Skeletal muscle satellite cell (primary cell): Measurements from ENCODE around the gene IGIP.

ENCODE experiments used
- H3K27me3 ChIP-seq: 2 replicates; pipeline ENCODE4 v1.7.0; 2013; ENCODE audit warnings: low read length; ENCODE audit not compliant: control insufficient read depth, insufficient read depth
- H3K36me3 ChIP-seq: 2 replicates; pipeline ENCODE4 v1.7.0; 2013; ENCODE audit warnings: mild to moderate bottlenecking, control low read depth, low read length; ENCODE audit not compliant: insufficient read depth
- H3K4me1 ChIP-seq: 2 replicates; pipeline ENCODE4 v1.7.0; 2013; ENCODE audit warnings: low read length; ENCODE audit not compliant: control insufficient read depth, insufficient read depth
- H3K4me2 ChIP-seq: 2 replicates; pipeline ENCODE4 v1.7.0; 2013; ENCODE audit warnings: mild to moderate bottlenecking, low read length
- H3K4me3 ChIP-seq: 2 replicates; pipeline ENCODE4 v1.7.0; 2013; ENCODE audit warnings: low read length
- H3K9ac ChIP-seq: 2 replicates; pipeline ENCODE4 v1.7.0; 2013; ENCODE audit warnings: mild to moderate bottlenecking, low read depth, low read length, moderate library complexity
- H3K9me3 ChIP-seq: replicated peaks from 2 replicates; pipeline ENCODE4 v1.7.0; 2013; ENCODE audit warnings: mild to moderate bottlenecking, control low read depth, low read length

Gene IGIP

DNA sequence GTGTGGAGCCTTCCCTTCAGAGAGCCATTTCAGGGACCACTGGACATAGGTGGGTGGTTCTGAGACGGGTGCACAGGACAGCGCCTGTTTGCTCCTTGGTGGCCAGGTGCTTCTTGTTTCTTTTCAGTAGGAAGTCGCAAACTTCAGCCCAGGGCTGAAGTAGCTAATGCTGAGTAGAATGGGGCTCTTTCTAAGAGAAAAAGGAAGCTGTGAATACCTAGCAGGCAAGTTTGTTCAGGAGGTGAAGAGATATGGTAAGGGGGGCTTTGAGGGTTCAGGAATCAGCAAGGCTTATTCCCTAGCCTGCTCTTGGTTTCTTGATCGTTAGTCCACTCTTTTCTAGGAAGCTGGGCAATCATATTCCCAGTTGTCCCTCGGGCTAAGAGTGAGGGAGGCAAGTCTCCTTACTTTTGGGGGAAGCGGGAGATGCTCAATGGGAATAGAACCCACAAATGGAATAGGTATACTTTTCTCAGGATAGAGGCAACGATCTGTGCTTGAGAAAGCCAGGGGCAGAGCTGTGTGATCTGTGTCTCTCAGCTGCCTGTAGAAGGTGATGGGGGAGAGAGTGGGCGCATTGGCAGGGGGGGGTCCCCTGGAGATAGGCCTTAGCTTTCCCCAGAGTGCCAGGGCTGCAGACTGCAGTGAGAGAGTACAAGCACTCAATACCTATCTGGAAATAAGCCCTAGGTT lies 13.7 kb upstream of the IGIP start:
- H3K4me3 ChIP-seq: no peak overlapping the region
- H3K9ac ChIP-seq: no peak overlapping the region
- H3K27me3 ChIP-seq: no peaks in the 10 kb centered on the region
- H3K4me2 ChIP-seq: peak overlapping the region; percentile 94
- peaks cover 43% of the 10 kb centered on the region for H3K4me1 ChIP-seq
- H3K9me3 ChIP-seq: no peaks in the 10 kb centered on the region
- H3K36me3 ChIP-seq: peaks cover 5% of the 10 kb centered on the region

DNA sequence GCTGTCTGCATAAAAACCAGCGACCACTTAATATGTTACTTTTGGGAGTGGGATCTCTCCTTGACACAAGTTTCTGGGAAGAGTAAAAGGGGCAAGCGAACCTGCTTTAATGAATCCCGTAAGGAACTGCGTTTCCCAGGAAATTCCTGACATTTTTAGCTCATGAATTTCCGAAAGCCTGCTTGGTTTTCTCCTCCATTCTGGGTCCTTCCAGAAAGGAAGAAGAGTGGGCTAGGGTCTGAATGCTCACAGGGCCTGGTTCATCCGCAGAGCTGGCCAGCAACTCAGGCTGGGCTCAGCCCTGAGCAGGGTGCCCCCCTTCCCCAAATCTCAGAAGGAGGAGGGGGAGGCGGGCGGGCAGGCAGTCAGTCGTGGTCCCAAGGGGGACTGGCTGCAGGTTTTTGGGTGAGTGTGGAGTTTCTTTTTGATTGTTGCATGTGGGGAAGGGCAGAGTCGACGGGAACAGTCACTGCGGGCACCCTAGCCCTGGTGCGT lies 13.0 kb upstream of the IGIP start:
- Histone ChIP-seq H3K9ac (peak overlapping the region; percentile 86), H3K4me3 (peak overlapping the region; percentile 88), H3K27me3 (no peaks in the 10 kb centered on the region), H3K36me3 (peaks cover 5% of the 10 kb centered on the region), H3K4me2 (peak overlapping the region; percentile 94), H3K9me3 (no peaks in the 10 kb centered on the region), H3K4me1 (peaks cover 39% of the 10 kb centered on the region)

DNA sequence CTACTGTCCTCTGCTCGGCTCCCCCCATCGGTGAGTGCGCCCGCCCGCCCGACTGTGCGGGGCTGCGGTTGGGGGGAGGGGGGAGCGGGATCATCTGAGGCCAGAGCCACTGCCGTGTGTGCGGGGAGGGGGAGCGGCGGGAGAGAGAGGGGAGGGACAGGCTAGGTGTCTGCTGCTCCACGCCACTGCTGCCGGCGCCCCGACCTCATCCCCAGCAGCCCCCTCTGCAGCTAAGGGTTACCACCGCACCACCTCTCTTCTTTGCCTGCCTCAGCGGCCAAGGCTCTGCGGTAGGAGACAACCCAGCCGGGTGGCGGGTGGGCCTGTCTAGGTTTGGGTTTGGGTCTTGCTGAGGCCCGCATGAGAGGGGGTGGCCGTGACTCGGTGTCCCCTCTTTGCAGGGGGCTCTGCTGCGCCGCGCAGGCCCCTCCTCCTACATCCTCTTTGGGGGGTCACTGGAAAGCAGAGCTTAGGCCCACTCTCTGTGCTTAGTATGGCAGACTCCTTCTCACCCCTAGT lies 12.5 kb upstream of the IGIP start:
- Histone ChIP-seq H3K9ac (peak overlapping the region; percentile 86), H3K4me1 (peaks cover 39% of the 10 kb centered on the region), H3K4me3 (peak overlapping the region; percentile 88), H3K36me3 (peaks cover 5% of the 10 kb centered on the region), H3K9me3 (no peaks in the 10 kb centered on the region), H3K27me3 (no peaks in the 10 kb centered on the region), H3K4me2 (peak overlapping the region; percentile 94)

DNA sequence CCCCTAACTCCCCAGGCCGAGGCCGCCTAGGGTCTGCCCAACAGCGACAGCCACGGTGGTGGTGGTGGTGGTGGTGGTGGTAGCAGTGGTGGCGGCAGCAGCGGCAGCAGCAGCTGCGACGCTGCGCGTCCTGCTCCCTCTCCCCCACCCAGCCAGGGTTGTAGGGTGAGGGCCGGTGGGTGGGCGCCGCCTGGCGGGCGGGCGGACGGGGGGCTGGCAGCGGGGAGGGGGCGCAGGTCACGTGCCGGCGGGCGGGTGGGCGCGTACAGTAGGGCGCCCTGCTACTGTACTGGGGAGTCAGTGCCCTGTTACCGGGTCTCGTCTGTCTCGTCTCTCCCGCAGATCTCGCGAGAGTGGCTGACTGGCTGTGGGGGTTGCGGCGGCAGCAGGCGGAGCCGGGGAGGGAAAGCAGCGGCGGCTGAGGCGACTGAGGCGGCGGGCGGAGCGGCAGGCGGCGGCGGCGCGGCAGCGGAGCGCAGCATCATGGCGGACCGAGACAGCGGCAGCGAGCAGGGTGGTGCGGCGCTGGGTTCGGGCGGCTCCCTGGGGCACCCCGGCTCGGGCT lies 12.0 kb upstream of the IGIP start, which contains the start of gene PURA:
Gene PURA (plus strand): TSS at position 411 of the 565 bp plus-strand sequence. CDS start 73 bp downstream, at position 484.
- Histone ChIP-seq H3K9me3 (no peaks in the 10 kb centered on the region), H3K4me1 (peaks cover 37% of the 10 kb centered on the region), H3K27me3 (no peaks in the 10 kb centered on the region), H3K4me3 (peak within 1 kb of the TSS; percentile 88), H3K36me3 (peaks cover 5% of the 10 kb centered on the region), H3K9ac (peak within 1 kb of the TSS; percentile 86), H3K4me2 (peak within 1 kb of the TSS; percentile 94)

DNA sequence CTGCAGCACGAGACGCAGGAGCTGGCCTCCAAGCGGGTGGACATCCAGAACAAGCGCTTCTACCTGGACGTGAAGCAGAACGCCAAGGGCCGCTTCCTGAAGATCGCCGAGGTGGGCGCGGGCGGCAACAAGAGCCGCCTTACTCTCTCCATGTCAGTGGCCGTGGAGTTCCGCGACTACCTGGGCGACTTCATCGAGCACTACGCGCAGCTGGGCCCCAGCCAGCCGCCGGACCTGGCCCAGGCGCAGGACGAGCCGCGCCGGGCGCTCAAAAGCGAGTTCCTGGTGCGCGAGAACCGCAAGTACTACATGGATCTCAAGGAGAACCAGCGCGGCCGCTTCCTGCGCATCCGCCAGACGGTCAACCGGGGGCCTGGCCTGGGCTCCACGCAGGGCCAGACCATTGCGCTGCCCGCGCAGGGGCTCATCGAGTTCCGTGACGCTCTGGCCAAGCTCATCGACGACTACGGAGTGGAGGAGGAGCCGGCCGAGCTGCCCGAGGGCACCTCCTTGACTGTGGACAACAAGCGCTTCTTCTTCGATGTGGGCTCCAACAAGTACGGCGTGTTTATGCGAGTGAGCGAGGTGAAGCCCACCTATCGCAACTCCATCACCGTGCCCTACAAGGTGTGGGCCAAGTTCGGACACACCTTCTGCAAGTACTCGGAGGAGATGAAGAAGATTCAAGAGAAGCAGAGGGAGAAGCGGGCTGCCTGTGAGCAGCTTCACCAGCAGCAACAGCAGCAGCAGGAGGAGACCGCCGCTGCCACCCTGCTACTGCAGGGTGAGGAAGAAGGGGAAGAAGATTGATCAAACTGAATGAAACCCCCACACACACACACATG lies 11.2 kb upstream of the IGIP start:
- H3K4me1 ChIP-seq: peaks cover 31% of the 10 kb centered on the region
- H3K9me3 ChIP-seq: no peaks in the 10 kb centered on the region
- H3K4me3 ChIP-seq: peak overlapping the region; percentile 88
- no peaks in the 10 kb centered on the region for H3K27me3 ChIP-seq
- peak overlapping the region; percentile 94 for H3K4me2 ChIP-seq
- H3K36me3 ChIP-seq: peaks cover 5% of the 10 kb centered on the region
- peak overlapping the region; percentile 86 for H3K9ac ChIP-seq

DNA sequence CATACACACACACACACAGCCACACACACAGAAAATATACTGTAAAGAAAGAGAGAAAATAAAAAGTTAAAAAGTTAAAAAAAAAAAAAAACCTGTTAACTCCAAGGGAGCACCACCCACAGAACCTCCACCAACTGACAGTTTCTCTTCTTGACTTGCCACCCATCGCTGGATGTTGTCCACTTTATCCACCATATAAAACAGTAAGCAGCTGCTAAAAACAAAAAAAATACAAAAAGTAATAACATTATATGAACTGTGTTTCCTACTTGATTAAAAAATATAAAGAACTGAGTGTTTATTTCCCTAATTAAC lies 10.6 kb upstream of the IGIP start:
- Histone ChIP-seq H3K27me3 (no peaks in the 10 kb centered on the region), H3K9ac (peak overlapping the region; percentile 86), H3K4me2 (peak overlapping the region; percentile 94), H3K4me3 (peak overlapping the region; percentile 88), H3K36me3 (peaks cover 5% of the 10 kb centered on the region), H3K4me1 (peaks cover 26% of the 10 kb centered on the region), H3K9me3 (no peaks in the 10 kb centered on the region)

DNA sequence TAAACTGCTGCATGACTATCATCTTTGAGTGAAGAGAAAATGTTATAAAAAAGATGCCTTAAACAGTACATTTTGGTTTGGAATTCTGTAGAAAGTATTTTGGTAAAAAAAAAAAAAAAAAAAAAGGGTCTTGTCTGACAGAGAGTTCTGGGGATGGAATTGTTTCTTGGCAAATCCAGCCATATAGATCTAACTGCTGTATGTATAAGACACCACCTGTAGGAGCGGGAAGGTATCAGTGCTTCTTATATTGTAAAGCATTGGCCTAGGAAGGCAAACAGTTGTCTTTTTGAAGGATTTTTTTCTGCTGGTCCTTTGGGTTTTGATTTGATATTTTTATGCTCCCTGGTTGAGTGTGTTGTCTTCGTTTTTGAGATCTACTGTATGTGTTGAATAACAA lies 9.0 kb upstream of the IGIP start:
- H3K4me2 ChIP-seq: peak overlapping the region; percentile 94
- peaks cover 26% of the 10 kb centered on the region for H3K4me1 ChIP-seq
- H3K4me3 ChIP-seq: no peak overlapping the region
- no peaks in the 10 kb centered on the region for H3K27me3 ChIP-seq
- H3K36me3 ChIP-seq: peaks cover 5% of the 10 kb centered on the region
- H3K9ac ChIP-seq: no peak overlapping the region
- no peaks in the 10 kb centered on the region for H3K9me3 ChIP-seq

DNA sequence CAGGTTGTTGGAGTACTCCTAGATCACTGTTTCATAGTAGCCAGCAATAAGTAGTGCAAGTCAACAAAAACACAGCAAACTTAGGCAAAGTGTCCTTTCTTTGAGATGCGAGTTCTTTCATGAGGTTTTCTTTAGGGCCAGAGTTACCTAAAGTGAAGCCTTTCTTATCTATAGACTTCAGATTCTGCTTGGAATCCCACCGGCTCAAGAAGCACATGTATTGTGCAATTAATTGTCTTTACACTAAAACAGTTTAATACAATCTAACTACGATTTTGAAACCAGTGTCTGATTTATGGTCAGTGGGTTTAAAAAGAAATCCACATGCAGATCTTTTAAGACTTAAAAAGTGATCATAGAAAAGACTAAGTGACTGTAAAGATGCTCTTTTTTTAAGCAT lies 8.2 kb upstream of the IGIP start:
- no peak overlapping the region for H3K4me2 ChIP-seq
- peaks cover 23% of the 10 kb centered on the region for H3K4me1 ChIP-seq
- no peak overlapping the region for H3K4me3 ChIP-seq

DNA sequence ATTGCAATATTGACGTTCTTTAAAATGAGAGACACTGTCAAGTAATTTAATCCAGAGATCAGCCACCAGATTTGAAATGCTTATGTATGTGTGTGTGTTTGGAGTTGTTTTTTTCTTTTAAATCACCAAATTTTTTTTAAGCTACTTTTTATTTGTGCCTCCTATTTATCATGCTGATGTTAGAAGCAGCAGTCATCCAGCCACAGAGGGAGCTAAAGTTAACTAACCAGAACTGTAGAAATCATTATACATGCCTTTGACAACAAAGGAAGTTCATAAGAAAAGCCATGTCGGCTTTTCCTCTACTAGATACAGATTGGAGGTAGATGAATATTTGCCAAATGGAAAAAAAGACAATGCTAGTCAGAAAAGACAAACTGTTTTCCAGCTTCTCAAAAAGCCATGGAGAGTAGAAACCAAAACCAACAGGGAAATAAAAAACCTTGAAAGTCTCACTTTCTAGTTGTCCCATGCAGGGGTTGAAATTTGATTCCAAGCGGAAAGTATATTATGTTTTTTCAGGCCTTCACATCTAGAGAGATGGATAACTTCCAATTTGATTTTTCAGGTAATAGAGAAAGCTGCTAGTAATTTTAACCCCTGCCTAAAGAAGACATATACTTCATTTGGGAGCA lies 7.3 kb upstream of the IGIP start:
- Histone ChIP-seq H3K4me1 (peaks cover 17% of the 10 kb centered on the region), H3K9ac (no peak overlapping the region), H3K36me3 (peaks cover 5% of the 10 kb centered on the region), H3K27me3 (no peaks in the 10 kb centered on the region), H3K4me3 (no peak overlapping the region), H3K9me3 (no peaks in the 10 kb centered on the region), H3K4me2 (no peak overlapping the region)

More for the DNA sequence above, 8.2 kb upstream of the IGIP start:
- Histone ChIP-seq H3K36me3 (peaks cover 5% of the 10 kb centered on the region), H3K9ac (no peak overlapping the region), H3K27me3 (no peaks in the 10 kb centered on the region), H3K9me3 (no peaks in the 10 kb centered on the region)

DNA sequence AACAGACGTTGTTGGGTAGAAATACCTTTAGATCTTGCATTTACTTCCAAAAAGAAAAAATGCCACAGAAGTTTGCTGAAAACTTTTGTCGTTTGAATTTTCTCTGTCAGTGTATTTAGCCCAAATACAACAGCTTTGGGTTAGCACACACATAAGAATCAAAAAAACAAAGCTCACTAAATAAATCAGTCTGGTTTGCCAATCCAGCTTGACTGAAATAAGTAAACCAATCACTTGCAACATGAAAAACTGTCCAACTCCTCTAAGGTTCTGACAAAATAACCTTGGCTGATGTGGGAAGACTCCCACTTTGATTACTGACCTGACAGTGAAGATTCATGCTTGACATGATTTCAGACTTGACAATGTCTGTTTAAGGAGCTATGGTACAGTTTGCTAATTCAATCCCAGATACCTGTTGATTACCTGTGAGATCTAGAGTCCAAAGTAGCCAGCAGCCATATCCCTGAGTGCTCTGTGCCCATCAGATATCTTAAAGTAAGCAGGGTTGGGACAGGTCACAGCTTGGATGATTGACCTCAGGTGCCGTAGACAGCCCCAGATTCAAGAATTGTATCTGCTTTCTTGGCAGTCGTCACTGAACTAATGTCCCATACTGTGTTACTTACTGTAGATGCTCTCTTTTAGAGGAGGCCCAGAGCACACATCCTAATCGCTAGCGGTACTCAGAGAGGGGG lies 727 bp downstream of the IGIP start:
- no peak overlapping the region for H3K4me3 ChIP-seq
- no peak overlapping the region for H3K4me2 ChIP-seq
- H3K36me3 ChIP-seq: no peaks in the 10 kb centered on the region
- no peak overlapping the region for H3K9ac ChIP-seq
- no peaks in the 10 kb centered on the region for H3K9me3 ChIP-seq
- H3K27me3 ChIP-seq: no peaks in the 10 kb centered on the region
- peaks cover 3% of the 10 kb centered on the region for H3K4me1 ChIP-seq
